Measurements from ENCODE around the gene MC1R.
"Not testable (repeated sequence)": the region's sequence is repeated elsewhere in the genome, so short reads cannot be mapped to it uniquely, and the experiment has no call there.

- TF ChIP-seq CTCF (IDR thresholded peaks at IDR 0.05); ZFX (IDR thresholded peaks at IDR 0.05; ENCODE audit: borderline replicate concordance): not testable (repeated sequence)
Observed at GRCh38 chr16:89879123-89879522, 39.5 kb upstream of the MC1R start.
